Measurements from ENCODE around the gene CPNE4.

The CPNE4 gene

DNA sequence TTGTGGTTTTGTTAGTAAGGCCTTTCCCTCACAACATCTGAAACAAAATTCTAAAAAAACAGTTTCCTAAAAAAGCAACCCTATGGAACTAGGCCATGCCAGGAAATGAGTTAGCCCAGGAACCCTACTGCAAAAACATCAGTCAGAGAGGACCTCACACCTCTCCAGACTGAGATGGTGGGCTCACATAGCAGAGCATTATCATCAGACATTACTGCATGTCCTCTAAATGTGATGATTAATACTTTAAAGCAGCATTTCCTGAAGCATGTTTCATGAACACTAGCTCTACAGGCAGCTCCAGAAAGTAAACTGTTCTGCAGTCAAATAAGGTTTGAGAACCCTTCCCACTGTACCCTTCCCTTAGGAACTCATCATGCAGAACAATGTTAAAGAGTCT lies 299.7 kb downstream of the CPNE4 start:
- TF ChIP-seq, protein P1, sequence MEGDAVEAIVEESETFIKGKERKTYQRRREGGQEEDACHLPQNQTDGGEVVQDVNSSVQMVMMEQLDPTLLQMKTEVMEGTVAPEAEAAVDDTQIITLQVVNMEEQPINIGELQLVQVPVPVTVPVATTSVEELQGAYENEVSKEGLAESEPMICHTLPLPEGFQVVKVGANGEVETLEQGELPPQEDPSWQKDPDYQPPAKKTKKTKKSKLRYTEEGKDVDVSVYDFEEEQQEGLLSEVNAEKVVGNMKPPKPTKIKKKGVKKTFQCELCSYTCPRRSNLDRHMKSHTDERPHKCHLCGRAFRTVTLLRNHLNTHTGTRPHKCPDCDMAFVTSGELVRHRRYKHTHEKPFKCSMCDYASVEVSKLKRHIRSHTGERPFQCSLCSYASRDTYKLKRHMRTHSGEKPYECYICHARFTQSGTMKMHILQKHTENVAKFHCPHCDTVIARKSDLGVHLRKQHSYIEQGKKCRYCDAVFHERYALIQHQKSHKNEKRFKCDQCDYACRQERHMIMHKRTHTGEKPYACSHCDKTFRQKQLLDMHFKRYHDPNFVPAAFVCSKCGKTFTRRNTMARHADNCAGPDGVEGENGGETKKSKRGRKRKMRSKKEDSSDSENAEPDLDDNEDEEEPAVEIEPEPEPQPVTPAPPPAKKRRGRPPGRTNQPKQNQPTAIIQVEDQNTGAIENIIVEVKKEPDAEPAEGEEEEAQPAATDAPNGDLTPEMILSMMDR (IDR thresholded peaks at IDR 0.05; ENCODE audit: low read depth, low read length, missing control alignments), result no peak
- in situ Hi-C loops (cut with HindIII; ENCODE audit: low sequenced_read_pairs), result no loop called here
- DNase-seq (ENCODE audit: low read depth), result no peak

DNA sequence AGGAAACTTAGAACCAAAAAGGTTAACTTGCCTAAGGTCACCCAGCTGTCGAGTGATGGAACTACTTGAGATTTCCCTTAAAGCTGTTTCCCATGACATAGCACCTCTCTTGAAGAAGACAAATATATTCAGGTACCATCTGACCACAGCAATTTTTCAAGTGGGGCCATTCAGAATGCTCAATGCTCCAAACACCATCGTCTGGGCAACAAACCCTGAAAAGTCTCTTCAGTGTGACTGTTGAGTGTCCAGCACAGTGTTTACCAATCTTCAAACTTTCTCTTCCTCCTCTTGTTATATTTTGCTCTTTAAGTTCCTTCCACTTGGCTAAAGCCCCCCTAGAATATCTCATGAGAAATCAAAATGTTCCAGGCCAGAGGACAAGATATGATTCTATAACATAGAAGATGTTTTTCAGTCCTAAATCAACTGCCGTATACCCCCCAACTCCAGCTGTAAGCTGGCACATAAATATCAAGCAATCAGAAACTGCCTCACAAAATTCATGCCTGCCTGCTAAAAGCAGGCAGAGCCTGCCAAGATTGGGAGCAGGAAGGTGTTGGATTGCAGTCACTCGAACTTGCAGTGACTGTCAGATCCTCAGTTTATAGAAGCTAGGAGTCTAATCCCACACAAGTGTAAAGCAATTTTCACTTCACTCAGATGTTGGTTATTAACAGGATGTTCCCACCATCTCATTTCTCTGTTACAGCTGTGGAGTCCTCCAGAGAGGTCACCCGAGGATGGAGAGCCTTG lies 301.6 kb downstream of the CPNE4 start:
- TF ChIP-seq, protein P1 (IDR thresholded peaks at IDR 0.05; ENCODE audit: low read depth, low read length, missing control alignments), result no peak
- DNase-seq (ENCODE audit: low read depth), result no peak
- no peak overlapping the region for H3K4me3 ChIP-seq (ENCODE audit: low read depth, low read length)
- in situ Hi-C loops (cut with HindIII; ENCODE audit: low sequenced_read_pairs), result no loop called here

More for the DNA sequence above, 299.7 kb downstream of the CPNE4 start:
- no peak overlapping the region for H3K4me3 ChIP-seq (ENCODE audit: low read depth, low read length)

DNA sequence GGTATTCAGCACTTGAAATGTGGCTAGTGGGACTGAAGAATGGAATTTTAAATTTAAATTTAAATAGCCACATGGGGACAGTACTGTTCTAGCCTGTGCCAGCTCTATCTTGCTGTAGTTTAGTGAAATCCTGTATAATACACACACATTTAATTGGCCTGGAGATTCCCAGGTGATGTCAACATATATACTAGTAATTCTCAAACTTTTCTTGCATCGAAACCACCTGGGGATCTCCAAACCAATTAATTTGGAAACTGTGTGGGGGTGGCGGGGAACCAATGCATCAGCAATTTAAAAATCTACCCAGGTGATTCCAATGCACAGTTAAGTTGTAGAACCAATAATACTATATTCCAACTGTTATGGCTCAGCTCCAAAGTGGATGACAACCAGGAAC lies 303.1 kb downstream of the CPNE4 start:
- in situ Hi-C loops (cut with HindIII; ENCODE audit: low sequenced_read_pairs), result no loop called here

DNA sequence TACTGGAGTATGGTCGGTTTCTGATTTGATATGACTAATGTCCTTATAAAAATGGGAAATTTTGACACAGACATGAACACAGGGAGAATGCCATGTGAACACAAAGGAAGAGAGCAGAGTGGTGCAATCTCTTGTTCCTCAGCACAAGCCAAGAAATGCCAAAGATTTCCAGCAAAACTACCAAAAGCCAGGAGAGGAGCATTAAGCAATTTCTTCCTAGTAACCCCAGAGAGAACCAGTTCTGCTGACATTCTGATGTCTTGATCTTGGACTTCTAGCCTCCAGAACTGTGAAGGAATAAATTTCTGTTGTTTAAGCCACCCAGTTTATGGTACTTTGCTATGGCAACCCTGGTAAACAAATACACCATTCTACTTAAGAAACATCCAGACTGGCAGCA lies 304.2 kb downstream of the CPNE4 start:
- DNase-seq (ENCODE audit: low read depth), result no peak
- in situ Hi-C loops (cut with HindIII; ENCODE audit: low sequenced_read_pairs), result no loop called here
- H3K4me3 ChIP-seq (ENCODE audit: low read depth, low read length), result no peak overlapping the region
- TF ChIP-seq, protein P1 (IDR thresholded peaks at IDR 0.05; ENCODE audit: low read depth, low read length, missing control alignments), result no peak

More for the DNA sequence above, 303.1 kb downstream of the CPNE4 start:
- DNase-seq (ENCODE audit: low read depth), result no peak
- H3K4me3 ChIP-seq (ENCODE audit: low read depth, low read length), result no peak overlapping the region
- TF ChIP-seq, protein P1 (IDR thresholded peaks at IDR 0.05; ENCODE audit: low read depth, low read length, missing control alignments), result no peak

DNA sequence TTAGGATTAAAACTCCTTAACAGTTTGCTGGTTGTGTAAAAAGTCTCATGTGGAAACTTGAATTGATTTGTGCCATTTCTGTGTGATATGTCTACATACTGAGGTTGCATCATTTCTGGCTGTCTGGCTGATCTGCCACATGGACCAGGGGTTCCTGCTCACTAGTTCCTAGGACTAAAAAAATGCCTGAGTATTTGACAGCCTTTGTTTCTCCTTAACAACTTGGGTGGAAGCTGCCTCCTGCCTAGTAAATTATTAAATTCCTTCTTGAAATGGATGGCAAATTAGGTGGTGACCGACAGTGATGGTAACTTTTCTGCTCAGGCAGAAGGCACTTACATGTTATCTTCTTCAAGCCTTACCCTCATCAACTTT lies 305.2 kb downstream of the CPNE4 start:
- no peak for DNase-seq (ENCODE audit: low read depth)
- TF ChIP-seq, protein P1 (IDR thresholded peaks at IDR 0.05; ENCODE audit: low read depth, low read length, missing control alignments), result no peak
- in situ Hi-C loops (cut with HindIII; ENCODE audit: low sequenced_read_pairs), result no loop called here
- no peak overlapping the region for H3K4me3 ChIP-seq (ENCODE audit: low read depth, low read length)

DNA sequence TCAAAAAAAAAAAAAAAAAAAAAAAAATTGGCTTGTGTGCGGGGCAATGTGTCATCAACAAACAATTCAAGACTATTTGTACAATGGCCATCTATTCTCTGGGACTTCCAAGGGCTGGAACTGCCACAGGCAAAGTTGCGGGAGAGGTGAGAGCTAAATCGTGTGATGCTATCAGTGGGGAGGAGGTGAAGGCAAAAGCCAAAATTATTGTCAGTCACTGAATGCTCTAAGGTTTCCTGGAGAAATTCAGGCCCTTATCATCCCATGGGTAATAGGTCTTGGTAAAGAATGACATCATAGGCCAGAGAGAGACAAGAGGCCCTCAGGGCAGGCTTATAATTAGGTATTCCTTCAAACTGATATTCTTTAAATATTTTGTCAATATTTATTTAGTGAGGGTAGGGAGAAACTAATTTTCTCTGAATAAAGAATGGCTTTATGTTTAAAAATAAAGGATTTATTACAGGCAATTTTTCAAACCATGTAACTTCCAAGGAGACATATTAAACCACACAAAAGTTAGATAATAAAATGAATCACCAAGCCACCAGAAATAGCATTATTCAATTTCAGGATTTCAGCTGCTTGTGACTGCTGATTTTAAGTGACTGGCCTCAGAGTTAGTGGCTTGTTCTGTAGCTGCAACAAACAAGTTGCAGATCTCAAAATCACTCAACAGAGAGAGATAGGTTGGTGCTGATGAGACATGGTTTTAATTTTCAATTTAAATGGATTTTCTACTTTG lies 305.7 kb downstream of the CPNE4 start:
- DNase-seq (ENCODE audit: low read depth), result no peak
- TF ChIP-seq, protein P1 (IDR thresholded peaks at IDR 0.05; ENCODE audit: low read depth, low read length, missing control alignments), result no peak
- in situ Hi-C loops (cut with HindIII; ENCODE audit: low sequenced_read_pairs), result no loop called here
- no peak overlapping the region for H3K4me3 ChIP-seq (ENCODE audit: low read depth, low read length)
